Fibroblast of skin of left quadriceps (primary cell): ENCODE data around the gene KRTAP10-12.

ENCODE experiments used
- DNase-seq, 2 experiments: peaks; one replicate each; pipeline ENCODE4 v3.0.0-alpha.2; 2013; ENCODE audit warnings: low read depth in 2 of 2

Gene KRTAP10-12

GRCh38 chr21:44712203-44713028 is 15.4 kb downstream of the KRTAP10-12 start:
- no peak for DNase-seq

GRCh38 chr21:44713130-44713529 is 16.2 kb downstream of the KRTAP10-12 start:
- no peak for DNase-seq

- DNase-seq: no peak
Measured at GRCh38 chr21:44713846-44714245, 16.9 kb downstream of the KRTAP10-12 start.

GRCh38 chr21:44714905-44715304 is 17.9 kb downstream of the KRTAP10-12 start:
- DNase-seq: no peak

- DNase-seq: no peak
Measured at GRCh38 chr21:44716984-44717383, 20.0 kb downstream of the KRTAP10-12 start.

- DNase-seq: no peak
Measured at GRCh38 chr21:44718093-44718492, 21.1 kb downstream of the KRTAP10-12 start.

- DNase-seq: no peak
Measured at GRCh38 chr21:44718571-44718970, 21.6 kb downstream of the KRTAP10-12 start.

GRCh38 chr21:44720170-44720569 is 23.2 kb downstream of the KRTAP10-12 start:
- DNase-seq: no peak

GRCh38 chr21:44722731-44723130 is 25.8 kb downstream of the KRTAP10-12 start:
- DNase-seq: no peak

GRCh38 chr21:44723177-44724131 is 26.5 kb downstream of the KRTAP10-12 start:
- no peak for DNase-seq

- DNase-seq: no peak
Measured at GRCh38 chr21:44724196-44724595, 27.2 kb downstream of the KRTAP10-12 start.

GRCh38 chr21:44724926-44725325 is 28.0 kb downstream of the KRTAP10-12 start:
- DNase-seq: no peak

GRCh38 chr21:44726826-44727225 is 29.9 kb downstream of the KRTAP10-12 start:
- DNase-seq: no peak

- no peak for DNase-seq
Measured at GRCh38 chr21:44727321-44727720, 30.3 kb downstream of the KRTAP10-12 start.

GRCh38 chr21:44727757-44728156 is 30.8 kb downstream of the KRTAP10-12 start:
- no peak for DNase-seq

GRCh38 chr21:44728716-44729115 is 31.7 kb downstream of the KRTAP10-12 start:
- no peak for DNase-seq

- DNase-seq: no peak
Measured at GRCh38 chr21:44729336-44730027, 32.5 kb downstream of the KRTAP10-12 start.

GRCh38 chr21:44730028-44730395 is 33.0 kb downstream of the KRTAP10-12 start:
- DNase-seq: no peak

GRCh38 chr21:44730951-44731579 is 34.1 kb downstream of the KRTAP10-12 start:
- no peak for DNase-seq

GRCh38 chr21:44732263-44732662 is 35.3 kb downstream of the KRTAP10-12 start:
- no peak for DNase-seq

- no peak for DNase-seq
Measured at GRCh38 chr21:44732956-44733355, 36.0 kb downstream of the KRTAP10-12 start.
